VCaP (cell line): ENCODE data around the gene CPEB4.
A peak's percentile ranks its signal among the peaks of the same experiment; 100 is the strongest.

Source experiments
- H3K27ac ChIP-seq: fragments of 450-650 bp; 2 replicates; pipeline ENCODE4 v1.5.1; 2017
- TF ChIP-seq, protein P1 (sequence below): fragments of 450-650 bp; conservative IDR thresholded peaks from 2 replicates; pipeline ENCODE4 v1.5.1; 2017; ENCODE audit warnings: mild to moderate bottlenecking, moderate library complexity

CPEB4 gene

GRCh38 chr5:173910215-173910614, 22.1 kb downstream of the CPEB4 start:
- no peak overlapping the region for H3K27ac ChIP-seq
- TF ChIP-seq, protein P1, sequence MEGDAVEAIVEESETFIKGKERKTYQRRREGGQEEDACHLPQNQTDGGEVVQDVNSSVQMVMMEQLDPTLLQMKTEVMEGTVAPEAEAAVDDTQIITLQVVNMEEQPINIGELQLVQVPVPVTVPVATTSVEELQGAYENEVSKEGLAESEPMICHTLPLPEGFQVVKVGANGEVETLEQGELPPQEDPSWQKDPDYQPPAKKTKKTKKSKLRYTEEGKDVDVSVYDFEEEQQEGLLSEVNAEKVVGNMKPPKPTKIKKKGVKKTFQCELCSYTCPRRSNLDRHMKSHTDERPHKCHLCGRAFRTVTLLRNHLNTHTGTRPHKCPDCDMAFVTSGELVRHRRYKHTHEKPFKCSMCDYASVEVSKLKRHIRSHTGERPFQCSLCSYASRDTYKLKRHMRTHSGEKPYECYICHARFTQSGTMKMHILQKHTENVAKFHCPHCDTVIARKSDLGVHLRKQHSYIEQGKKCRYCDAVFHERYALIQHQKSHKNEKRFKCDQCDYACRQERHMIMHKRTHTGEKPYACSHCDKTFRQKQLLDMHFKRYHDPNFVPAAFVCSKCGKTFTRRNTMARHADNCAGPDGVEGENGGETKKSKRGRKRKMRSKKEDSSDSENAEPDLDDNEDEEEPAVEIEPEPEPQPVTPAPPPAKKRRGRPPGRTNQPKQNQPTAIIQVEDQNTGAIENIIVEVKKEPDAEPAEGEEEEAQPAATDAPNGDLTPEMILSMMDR = no peak

DNA sequence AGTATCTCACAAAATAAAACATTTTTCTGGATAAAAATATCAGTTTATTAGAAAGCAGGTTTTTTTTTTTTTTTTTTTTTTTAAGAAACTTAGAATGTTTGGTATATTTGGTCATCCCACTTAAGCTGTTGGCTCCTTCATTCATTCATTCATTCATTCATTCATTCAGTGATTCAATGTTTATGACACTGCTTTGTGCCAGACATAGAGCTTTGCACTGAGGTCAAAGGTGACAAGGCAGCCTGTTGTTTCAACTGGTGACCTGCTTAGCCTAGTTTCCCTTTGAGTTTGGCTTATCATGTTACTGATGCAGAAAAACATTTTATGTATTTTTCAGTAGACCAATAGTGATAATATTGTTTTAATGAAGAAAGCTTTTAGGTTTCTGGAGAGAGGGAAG, 23.5 kb downstream of the CPEB4 start:
- no peak overlapping the region for H3K27ac ChIP-seq
- TF ChIP-seq, protein P1 = no peak

DNA sequence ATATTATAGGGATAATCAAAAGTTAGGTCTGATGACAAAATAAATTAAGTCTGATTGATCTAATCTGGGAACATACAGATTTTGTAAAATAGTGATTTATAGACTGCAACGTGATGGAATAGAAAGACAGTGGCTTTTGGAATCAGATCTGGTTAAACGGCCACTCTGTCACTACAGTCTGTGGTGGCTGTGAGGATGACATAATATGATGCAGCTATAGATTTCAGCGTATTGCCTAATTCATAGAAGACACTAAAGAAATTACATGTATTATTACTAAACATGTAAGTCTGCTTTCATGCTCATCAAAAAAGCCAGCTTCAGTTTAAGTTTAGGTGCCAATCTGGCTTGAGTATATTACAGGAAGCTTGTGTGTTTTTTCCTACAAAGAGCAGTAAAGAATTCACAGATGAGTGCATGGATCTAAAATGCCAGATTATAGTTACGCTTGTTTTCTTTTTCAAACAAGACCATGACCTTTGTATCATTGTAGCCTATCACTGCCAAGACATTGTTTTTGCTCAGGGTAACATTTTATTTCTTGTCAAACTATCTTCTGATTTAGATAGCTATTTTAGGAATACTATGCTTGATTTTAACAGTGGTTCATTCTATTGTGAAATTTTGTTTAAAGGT, 25.7 kb downstream of the CPEB4 start:
- TF ChIP-seq, protein P1 = no peak
- no peak overlapping the region for H3K27ac ChIP-seq

- TF ChIP-seq, protein P1 = no peak
- H3K27ac ChIP-seq = no peak overlapping the region
These were observed 27.3 kb downstream of the CPEB4 start for GRCh38 chr5:173915310-173916014.

GRCh38 chr5:173916233-173916632, 28.1 kb downstream of the CPEB4 start:
- TF ChIP-seq, protein P1 = no peak
- peak overlapping the region; percentile 75; the same call in 1 of the 2 replicates for H3K27ac ChIP-seq

GRCh38 chr5:173917788-173918786, 29.9 kb downstream of the CPEB4 start:
- TF ChIP-seq, protein P1 = no peak
- H3K27ac ChIP-seq = peak overlapping the region; percentile 75

DNA sequence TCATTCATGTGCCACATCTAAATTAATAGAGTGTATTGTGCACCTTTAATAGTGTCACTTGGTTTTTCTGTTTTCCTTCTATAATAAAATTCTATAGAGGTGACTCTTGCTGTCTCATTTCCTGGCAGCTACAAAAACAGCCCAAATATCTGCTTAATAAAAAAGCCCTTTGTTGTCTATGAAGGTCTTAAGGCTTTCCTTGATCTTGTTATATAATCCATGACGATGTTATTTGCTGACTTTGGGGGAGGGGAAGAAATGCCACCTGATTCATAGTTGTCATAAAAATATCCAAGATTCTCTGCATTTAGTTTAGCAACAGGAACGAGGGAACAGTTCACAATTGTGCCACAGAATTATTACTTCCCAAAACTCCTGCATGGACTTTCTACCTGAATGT, 31.3 kb downstream of the CPEB4 start:
- TF ChIP-seq, protein P1 = no peak
- peak overlapping the region; percentile 75; the same call in 1 of the 2 replicates for H3K27ac ChIP-seq
